IgD-negative memory B cell (primary cell): Measurements from ENCODE around the gene KRT9. TPM values are rescaled to one million over a fixed set of nuclear protein-coding genes. Genes with fewer than 3 reads are reported as not detected.

Experiments
- H3K27ac Mint-ChIP-seq, 3 donors: one replicate each; pipeline ENCODE4 v1.8.0; 2020 to 2022; ENCODE audit warnings: mild to moderate bottlenecking in 3 of 3, mixed read lengths in 3 of 3, moderate library complexity in 1 of 3
- H3K27me3 Mint-ChIP-seq: one replicate; pipeline ENCODE4 v1.8.0; 2021; ENCODE audit warnings: mixed read lengths
- H3K36me3 Mint-ChIP-seq: one replicate; pipeline ENCODE4 v1.8.0; 2020; ENCODE audit warnings: mild to moderate bottlenecking, mixed read lengths
- H3K4me1 Mint-ChIP-seq, 3 donors: one replicate each; pipeline ENCODE4 v1.8.0; 2020 to 2022; ENCODE audit warnings: mixed read lengths in 3 of 3, mild to moderate bottlenecking in 1 of 3
- H3K4me3 Mint-ChIP-seq, 4 donors: one replicate each; pipeline ENCODE4 v1.8.0; 2020 to 2022; ENCODE audit warnings: mild to moderate bottlenecking in 4 of 4, mixed read lengths in 4 of 4, moderate library complexity in 3 of 4
- H3K9me3 Mint-ChIP-seq, 3 donors: one replicate each; pipeline ENCODE4 v1.8.0; 2020 to 2021; ENCODE audit warnings: mixed read lengths in 3 of 3, mild to moderate bottlenecking in 1 of 3
- polyA plus RNA-seq: library from polyadenylated mRNA; unstranded; fragments of 300-500 nt; fragmentation: Illumina TruSeq; gene quantifications from one replicate; pipeline ENCODE4 v1.2.3, GENCODE V29; 2021

The KRT9 gene
- polyA plus RNA-seq, 1 donor from 2014 or later, result not detected

DNA sequence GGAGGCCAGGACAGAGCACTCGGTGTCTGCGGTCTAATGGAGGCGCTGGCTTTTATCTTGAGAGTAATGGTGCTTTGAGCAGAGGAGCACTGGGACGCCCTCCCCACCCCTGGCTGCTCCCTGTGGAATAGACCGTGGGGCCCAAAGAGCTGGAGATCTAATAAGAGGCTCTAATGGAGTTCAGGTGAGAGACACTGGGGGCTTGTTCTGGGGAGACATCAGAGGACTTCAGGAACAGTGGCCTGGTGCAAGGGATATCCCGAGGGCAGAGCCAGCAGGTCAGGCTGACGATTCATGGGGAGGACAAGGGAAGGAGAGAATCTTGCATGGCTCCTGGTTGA, 34.3 kb downstream of the KRT9 start:
- Mint-ChIP-seq H3K4me3 (no peak overlapping the region), H3K27me3 (peaks cover 19% of the 10 kb centered on the region), H3K27ac (peak overlapping the region in 1 of 3 donors; percentile 14), H3K4me1 (no peaks in the 10 kb centered on the region), H3K9me3 (peaks cover 0 to 5% (median 0%) of the 10 kb centered on the region in 3 donors), H3K36me3 (no peaks in the 10 kb centered on the region)

DNA sequence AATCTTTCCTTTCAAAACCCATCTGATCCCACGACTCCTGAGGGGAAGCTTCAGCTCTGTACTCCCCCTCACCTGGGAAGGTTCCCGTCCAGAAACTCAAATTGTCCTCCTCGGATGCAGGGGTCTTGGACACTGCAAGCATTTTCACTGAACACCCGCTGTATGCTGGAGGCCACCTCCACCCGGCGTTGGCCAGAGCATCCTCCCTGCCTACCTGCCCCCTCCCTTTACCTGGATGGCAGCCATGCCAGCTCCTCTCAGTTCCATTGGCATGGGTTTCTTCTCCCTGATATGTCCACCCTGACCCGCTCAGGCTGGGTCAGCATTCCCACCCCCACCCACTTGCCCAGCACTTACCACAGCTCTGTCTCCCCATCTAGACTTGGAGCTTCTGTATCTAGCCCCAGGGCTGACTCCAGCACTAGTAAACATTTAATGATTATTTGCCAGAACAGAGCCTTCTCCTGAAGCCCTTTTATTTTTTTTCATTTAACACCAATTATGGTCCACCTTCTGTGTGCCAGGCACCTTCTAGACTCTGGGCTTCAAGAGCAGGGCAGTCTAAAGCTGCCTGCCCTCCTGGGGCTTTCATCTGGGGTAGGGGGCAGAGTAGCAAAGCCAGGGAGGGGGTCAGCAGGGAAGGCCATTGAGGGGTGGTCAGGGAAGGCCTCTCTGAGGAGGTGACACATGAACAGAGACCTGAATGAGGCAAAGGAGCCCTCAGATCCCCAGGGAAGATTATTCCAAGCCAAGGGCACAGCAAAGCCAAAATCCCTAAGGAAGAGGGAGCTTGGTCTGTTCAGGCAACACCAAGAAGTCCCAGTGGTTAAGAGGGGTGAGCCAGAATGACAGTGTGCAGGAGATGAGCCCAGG, 34.9 kb downstream of the KRT9 start:
- H3K4me3 Mint-ChIP-seq, result no peak overlapping the region
- H3K9me3 Mint-ChIP-seq, result peaks cover 0 to 5% (median 0%) of the 10 kb centered on the region in 3 donors
- H3K27me3 Mint-ChIP-seq, result peaks cover 25% of the 10 kb centered on the region
- no peaks in the 10 kb centered on the region for H3K4me1 Mint-ChIP-seq
- H3K36me3 Mint-ChIP-seq, result no peaks in the 10 kb centered on the region
- no peak overlapping the region for H3K27ac Mint-ChIP-seq

DNA sequence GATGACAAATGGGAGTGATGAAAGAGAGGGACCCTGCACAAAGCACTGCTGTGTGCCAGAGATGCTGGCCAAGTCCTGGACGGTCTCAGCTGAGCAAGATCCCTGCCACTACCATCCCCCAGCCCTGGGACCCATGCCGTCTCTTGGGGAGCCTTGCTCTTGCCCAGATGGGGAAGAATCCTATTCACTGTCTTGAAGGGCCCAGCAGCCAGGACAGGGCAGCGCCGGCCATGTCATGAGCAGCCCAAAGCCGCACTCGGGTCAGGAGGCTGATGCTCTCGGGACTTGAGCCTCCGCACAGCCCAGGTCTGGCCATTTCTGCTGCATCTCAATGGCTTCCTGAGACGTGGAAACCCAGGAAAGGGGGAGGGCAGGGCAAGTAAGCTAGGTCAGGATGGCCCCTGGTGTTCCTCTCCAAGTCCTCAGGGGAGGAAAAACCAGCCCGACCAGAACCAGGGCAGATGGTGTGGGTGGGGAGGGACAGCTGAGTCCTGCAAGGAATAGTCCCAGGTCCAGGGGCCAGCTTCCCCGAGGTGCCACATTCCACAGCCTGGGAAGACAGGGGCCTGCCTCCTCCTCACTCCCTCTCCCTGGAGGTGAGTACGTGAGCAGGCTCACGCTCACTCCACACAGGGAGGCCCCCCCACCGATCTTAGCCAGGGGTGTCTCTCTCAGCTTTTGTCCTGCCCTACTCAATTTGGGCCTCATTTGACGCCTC, 35.9 kb downstream of the KRT9 start:
- H3K36me3 Mint-ChIP-seq, result no peaks in the 10 kb centered on the region
- H3K27me3 Mint-ChIP-seq, result peaks cover 32% of the 10 kb centered on the region
- no peak overlapping the region for H3K27ac Mint-ChIP-seq
- H3K4me1 Mint-ChIP-seq, result no peaks in the 10 kb centered on the region
- H3K9me3 Mint-ChIP-seq, result peaks cover 0 to 5% (median 0%) of the 10 kb centered on the region in 3 donors
- peak overlapping the region in 1 of 4 donors; percentile 14 for H3K4me3 Mint-ChIP-seq

DNA sequence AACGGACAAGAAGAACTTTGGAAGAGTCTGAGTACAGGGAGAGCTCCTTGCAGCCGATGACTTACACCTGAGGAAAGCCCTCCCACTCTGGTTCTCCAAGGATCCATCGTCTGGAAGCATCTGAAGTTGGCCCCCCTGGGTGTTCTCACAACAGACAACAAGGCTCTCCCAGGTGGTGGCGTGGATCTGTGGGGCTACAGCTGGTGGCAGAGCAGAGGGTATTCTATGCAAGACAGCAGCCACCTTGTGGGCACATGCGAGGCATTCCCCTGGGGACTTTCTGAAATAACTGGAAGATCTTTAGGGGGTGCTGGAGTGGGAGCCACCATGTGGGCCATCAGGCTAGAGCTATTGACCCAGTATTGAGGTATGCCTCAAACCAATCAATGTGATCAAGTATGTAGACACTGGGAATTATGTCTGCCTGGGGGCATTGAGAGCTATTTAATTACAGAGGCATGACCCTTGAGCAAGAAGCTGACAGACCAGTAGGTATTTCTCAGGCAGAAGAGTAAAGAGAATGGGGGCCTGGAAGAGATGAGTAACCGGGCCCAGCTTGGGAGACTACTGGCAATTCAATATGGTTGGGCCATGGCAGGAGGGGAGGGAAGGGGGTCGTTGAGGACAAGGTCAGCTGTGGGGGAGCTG, 36.8 kb downstream of the KRT9 start:
- Mint-ChIP-seq H3K36me3 (no peaks in the 10 kb centered on the region), H3K4me3 (no peak overlapping the region), H3K27ac (no peak overlapping the region), H3K9me3 (peaks cover 0 to 5% (median 0%) of the 10 kb centered on the region in 3 donors), H3K4me1 (no peaks in the 10 kb centered on the region), H3K27me3 (peaks cover 33% of the 10 kb centered on the region)

DNA sequence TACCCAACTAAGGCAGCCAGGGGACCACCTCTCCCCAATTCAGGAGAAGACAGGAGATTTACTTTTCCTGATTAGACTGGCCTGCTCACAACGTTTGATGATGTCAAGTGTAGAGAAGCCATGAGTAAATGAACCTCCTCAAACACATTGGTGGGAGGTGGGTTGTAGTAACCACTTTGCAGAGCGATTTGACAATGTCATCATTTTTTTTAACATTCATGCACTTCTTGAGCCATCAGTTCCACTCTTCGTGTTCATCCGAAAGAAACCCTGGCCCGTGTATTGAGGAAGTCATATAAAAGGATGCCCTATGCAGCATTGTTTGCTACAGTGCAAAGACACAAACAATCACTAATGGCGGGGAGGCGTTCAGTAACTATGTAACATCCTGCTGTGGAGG, 38.2 kb downstream of the KRT9 start:
- H3K27ac Mint-ChIP-seq, result no peak overlapping the region

DNA sequence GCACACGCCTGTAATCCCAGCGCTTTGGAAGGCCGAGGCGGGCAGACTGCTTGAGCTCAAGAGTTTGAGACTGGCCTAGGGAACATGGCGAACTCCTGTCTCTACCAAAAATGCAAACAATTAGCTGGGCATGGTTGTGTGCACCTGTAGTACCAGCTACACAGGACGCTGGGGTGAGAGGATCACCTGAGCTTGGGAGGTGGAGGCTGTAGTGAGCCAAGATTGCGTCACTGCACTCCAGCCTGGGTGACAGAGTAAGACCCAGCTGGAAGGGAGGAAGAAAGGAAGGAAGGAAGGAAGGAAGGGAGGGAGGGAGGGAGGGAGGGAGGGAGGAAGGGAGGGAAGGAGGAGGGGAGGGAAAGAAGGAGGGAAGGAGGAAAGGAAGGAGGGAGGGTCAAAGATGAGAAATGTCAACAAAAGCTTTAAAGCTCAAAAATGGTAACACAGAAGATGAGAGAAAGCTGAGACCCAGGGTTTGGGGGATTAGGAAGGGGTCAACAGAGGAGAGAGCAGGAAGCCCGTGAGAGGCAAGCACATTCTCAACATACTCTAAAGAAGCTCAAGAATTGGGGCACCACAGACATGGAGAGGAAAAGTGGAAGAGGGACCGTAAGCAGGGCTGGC, 38.8 kb downstream of the KRT9 start:
- Mint-ChIP-seq H3K4me1 (peaks cover 0 to 3% (median 2%) of the 10 kb centered on the region in 3 donors), H3K36me3 (no peaks in the 10 kb centered on the region), H3K27ac (no peak overlapping the region), H3K9me3 (peaks cover 0 to 5% (median 0%) of the 10 kb centered on the region in 3 donors), H3K27me3 (peaks cover 47% of the 10 kb centered on the region), H3K4me3 (peak overlapping the region in 1 of 4 donors; percentile 51)

More for the DNA sequence above, 38.2 kb downstream of the KRT9 start:
- peaks cover 0 to 2% (median 1%) of the 10 kb centered on the region in 3 donors for H3K4me1 Mint-ChIP-seq
- H3K36me3 Mint-ChIP-seq, result no peaks in the 10 kb centered on the region
- H3K27me3 Mint-ChIP-seq, result peaks cover 47% of the 10 kb centered on the region
- H3K9me3 Mint-ChIP-seq, result peaks cover 0 to 5% (median 0%) of the 10 kb centered on the region in 3 donors
- H3K4me3 Mint-ChIP-seq, result no peak overlapping the region

DNA sequence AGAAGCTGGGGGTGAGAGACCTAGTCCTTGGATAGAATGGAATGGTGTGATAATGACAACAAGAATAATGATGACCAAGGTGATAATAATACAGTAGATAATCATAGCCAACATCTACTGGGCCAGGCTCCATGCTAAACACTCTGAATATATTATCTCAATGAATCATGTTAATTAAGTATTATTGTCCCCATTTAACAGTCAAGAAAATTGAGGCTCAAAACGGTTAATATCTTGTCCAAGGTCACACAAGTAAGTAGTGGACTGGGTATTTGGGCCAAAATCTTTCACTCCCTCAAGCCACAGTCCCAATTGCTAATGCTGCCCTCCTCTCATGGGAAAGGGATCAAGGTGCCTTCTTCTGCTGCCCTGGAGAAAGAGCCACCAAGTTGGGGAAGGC, 39.9 kb downstream of the KRT9 start:
- Mint-ChIP-seq H3K4me3 (no peak overlapping the region), H3K9me3 (peaks cover 0 to 5% (median 0%) of the 10 kb centered on the region in 3 donors), H3K27me3 (peaks cover 51% of the 10 kb centered on the region), H3K27ac (no peak overlapping the region), H3K36me3 (no peaks in the 10 kb centered on the region), H3K4me1 (peaks cover 0 to 3% (median 2%) of the 10 kb centered on the region in 3 donors)

DNA sequence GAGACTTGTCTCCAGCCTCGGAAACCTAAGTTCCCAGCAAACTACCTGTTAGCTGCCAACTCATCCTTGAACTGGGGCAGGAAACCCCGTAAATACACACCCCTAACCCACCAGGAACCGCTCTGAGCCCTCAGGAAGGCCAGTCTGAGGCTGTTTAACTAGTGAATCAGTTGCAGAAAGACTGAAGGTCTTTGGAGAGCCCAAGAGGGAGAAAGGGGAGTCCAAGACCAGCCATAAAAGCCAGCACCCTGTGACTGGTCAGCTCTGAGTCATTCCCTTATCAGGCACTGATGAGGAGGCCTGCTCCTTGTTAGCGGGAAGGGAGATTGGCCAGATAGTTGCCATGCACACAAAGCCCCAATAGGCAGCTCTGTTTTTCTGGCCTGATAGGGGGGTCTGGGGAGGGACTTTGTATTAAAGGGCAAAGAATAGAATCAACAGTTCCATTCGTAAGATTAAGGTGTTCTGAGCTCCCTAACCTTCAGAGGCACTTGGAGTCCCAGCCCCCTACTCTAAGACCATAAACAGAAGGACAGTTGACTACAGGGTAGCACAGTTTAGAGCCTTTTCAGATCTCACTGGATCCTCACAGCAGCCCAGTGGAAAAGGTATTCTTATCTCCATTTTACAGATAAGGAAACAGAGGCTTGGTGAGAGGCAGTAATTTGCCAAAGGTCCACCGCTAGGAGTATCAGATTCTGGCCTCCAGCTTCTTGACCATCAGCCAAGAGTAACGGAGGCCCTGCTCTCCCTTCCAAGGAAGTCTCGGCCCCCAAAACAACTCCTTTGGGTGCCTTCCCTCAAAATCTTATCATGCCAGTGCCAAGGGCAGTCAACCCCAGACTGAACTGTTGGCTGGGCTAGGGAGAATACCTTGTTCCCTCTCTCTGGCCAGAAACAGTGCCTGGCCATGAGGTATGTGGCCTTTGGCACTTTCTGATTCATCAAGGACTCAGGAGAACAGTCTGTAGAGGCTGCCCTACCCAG, 41.5 kb downstream of the KRT9 start:
- Mint-ChIP-seq H3K4me1 (peaks cover 0 to 3% (median 2%) of the 10 kb centered on the region in 3 donors), H3K4me3 (peak overlapping the region in 1 of 4 donors; percentile 40), H3K27ac (no peak overlapping the region), H3K36me3 (no peaks in the 10 kb centered on the region), H3K9me3 (peaks cover 0 to 5% (median 0%) of the 10 kb centered on the region in 3 donors), H3K27me3 (peaks cover 53% of the 10 kb centered on the region)

DNA sequence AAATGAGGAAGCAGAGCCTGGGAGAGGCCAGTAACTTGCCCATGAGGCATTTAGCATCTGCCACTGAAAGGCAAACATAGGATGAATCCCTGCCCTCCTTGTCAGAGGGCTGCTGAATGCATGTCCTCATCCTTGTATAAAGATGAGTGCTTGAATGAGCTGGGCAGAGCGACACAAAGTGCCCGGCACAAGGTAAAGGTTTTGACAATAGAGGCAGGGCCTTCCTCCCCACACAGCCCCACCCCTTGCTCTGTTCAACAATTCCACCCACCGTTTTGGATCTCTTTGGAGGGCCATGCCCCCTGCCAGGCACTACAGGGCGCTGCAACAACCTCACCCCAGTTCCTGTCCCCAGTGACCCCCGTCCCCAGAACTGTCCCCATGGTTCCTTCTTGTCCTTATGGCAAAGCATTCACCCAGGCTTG, 42.4 kb downstream of the KRT9 start:
- no peaks in the 10 kb centered on the region for H3K36me3 Mint-ChIP-seq
- H3K27me3 Mint-ChIP-seq, result peaks cover 47% of the 10 kb centered on the region
- peaks cover 0 to 5% (median 0%) of the 10 kb centered on the region in 3 donors for H3K9me3 Mint-ChIP-seq
- peaks cover 0 to 3% (median 2%) of the 10 kb centered on the region in 3 donors for H3K4me1 Mint-ChIP-seq
- no peak overlapping the region for H3K4me3 Mint-ChIP-seq
- H3K27ac Mint-ChIP-seq, result no peak overlapping the region

DNA sequence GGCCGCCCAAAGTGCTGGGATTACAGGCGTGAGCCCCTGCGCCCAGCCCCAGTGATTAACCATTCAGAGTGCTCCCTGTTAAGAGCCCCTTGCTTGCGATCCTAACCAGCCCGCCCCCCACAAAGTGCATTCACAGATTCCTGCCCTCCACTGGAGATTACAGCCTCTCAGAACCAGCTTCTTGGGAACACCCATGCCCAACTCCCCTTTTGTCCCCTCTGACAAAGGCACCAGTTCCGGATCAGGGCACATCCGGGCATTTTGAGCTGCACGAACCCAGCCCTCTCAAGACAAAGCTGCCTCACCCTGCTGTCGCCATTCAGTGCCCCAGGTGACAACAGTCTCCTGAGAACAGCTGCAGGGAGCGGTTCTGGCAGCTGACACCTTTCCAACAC, 42.9 kb downstream of the KRT9 start:
- Mint-ChIP-seq H3K36me3 (no peaks in the 10 kb centered on the region), H3K9me3 (peaks cover 0 to 5% (median 0%) of the 10 kb centered on the region in 3 donors), H3K27ac (no peak overlapping the region), H3K27me3 (peaks cover 47% of the 10 kb centered on the region), H3K4me3 (peak overlapping the region in 2 of 4 donors; percentile 37 to 60), H3K4me1 (peaks cover 0 to 3% (median 2%) of the 10 kb centered on the region in 3 donors)

DNA sequence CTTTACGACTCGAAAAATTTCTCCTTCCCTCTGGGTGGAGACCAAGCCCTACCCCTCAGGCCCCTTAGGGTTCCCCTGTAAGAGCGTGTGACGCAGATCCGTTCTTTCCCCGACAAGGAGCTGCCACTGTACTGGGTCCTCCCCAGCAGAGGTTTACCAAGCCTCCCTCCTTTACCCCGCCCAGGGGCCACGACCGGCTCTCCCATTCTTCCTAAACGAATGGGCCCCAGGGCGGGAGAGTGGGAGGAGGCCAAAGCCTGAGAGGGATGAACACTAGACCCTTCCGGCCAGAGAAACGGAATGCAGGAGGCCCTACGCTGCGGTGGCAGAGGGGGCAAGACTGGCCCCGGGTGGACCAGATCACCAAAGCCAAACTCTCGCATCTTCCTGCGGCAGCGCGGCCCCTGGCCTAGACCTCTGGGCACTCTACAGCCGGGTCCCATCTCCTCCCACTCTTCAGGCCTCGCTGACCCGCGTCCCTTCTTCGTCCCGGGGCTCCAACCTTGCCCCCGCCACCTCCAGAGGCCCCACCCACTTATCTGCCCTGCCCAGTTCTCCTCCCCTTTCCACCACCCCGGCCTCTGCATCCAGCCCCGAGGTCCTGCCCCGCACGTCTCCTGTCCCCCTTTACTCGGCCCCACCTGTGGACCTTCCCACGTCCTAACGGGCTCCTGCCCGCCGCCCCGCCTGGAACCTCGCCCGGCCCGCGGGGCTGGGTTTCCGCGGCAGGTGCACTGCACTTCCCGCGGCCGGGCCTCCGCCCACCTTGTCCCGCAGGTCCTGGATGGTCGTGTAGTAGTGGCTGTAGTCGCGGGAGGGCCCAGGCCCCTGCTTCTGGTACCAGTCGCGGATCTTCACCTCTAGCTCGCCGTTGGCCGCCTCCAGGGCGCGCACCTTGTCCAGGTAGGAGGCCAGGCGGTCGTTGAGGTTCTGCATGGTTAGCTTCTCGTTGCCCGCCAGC, 44.5 kb downstream of the KRT9 start:
- peaks cover 0 to 3% (median 2%) of the 10 kb centered on the region in 3 donors for H3K4me1 Mint-ChIP-seq
- H3K9me3 Mint-ChIP-seq, result no peaks in the 10 kb centered on the region
- H3K4me3 Mint-ChIP-seq, result peak overlapping the region in 3 of 4 donors; percentile 30 to 47 (median 47)
- peak overlapping the region in 1 of 3 donors; percentile 56 for H3K27ac Mint-ChIP-seq
- H3K36me3 Mint-ChIP-seq, result no peaks in the 10 kb centered on the region
- H3K27me3 Mint-ChIP-seq, result peaks cover 40% of the 10 kb centered on the region

DNA sequence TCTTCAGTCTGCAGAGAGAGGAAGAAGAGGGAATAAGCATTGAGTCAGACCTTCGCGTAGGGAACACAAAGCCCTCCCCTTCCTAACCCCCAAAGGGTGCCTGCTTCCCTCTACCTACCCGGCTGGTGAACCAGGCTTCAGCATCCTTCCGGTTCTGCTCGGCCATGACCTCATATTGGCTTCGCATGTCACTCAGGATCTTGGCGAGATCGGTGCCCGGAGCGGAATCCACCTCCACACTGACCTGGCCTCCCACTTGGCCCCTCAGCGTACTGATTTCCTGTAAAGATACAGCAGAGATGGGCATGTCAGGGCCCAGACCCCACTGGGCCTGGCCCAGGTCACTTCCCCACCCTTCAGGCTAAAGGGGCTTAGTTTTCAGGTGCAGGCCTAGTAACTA, 47.6 kb downstream of the KRT9 start:
- H3K4me3 Mint-ChIP-seq, result no peak overlapping the region
- peaks cover 21% of the 10 kb centered on the region for H3K27me3 Mint-ChIP-seq
- H3K27ac Mint-ChIP-seq, result no peak overlapping the region
- no peaks in the 10 kb centered on the region for H3K36me3 Mint-ChIP-seq
- H3K4me1 Mint-ChIP-seq, result peaks cover 0 to 3% (median 1%) of the 10 kb centered on the region in 3 donors
- no peaks in the 10 kb centered on the region for H3K9me3 Mint-ChIP-seq

DNA sequence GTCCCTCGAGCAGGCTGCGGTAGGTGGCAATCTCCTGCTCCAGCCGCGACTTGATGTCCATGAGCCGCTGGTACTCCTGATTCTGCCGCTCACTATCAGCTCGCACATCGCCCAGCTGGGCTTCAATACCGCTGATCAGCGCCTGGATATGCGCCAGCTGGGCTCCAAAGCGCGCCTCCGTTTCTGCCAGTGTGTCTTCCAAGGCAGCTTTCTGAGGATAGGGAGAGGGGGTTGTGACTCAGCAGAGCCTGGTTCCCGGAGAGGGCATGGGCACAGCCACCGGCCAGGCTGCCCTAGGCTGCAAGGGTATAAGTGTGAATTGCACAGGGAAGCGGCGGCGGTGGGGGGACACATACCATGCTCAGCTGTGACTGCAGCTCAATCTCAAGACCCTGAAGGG, 48.1 kb downstream of the KRT9 start:
- Mint-ChIP-seq H3K4me1 (peaks cover 0 to 2% (median 0%) of the 10 kb centered on the region in 3 donors), H3K27me3 (peaks cover 16% of the 10 kb centered on the region), H3K27ac (no peak overlapping the region)

More for the DNA sequence above, 48.1 kb downstream of the KRT9 start:
- Mint-ChIP-seq H3K9me3 (no peaks in the 10 kb centered on the region), H3K4me3 (no peak overlapping the region), H3K36me3 (no peaks in the 10 kb centered on the region)
